Measurements from ENCODE around the gene ITGB5. TPM values are rescaled to one million over a fixed set of nuclear protein-coding genes. Genes with fewer than 3 reads are reported as not detected.
A peak's percentile ranks its signal among the peaks of the same experiment; 100 is the strongest.
"Not testable (repeated sequence)": the region's sequence is repeated elsewhere in the genome, so short reads cannot be mapped to it uniquely, and the experiment has no call there.

Gene ITGB5
- total RNA-seq, 1 donor from 2014 or later: 139 TPM

GRCh38 chr3:124827476-124828206, 59.5 kb downstream of the ITGB5 start:
- Histone ChIP-seq H3K27ac (ENCODE audit: low read depth, low read length) (peak overlapping the region; percentile 69), H3K79me2 (ENCODE audit: insufficient read depth, low read length) (peaks cover 23% of the 10 kb centered on the region), H3K4me1 (ENCODE audit: insufficient read depth, low read length) (peaks cover 34% of the 10 kb centered on the region), H3K36me3 (ENCODE audit: insufficient read depth, low read length) (peaks cover 16% of the 10 kb centered on the region)
- peak; percentile 26 for TF ChIP-seq CTCF (IDR thresholded peaks at IDR 0.05; ENCODE audit: insufficient read depth, low read depth, low read length)
- peaks cover 30% of the 10 kb centered on the region for H3K4me1 Mint-ChIP-seq (ENCODE audit: low read depth, unreplicated experiment)
- not testable (repeated sequence) for H2AFZ ChIP-seq (ENCODE audit: low read depth, low read length); H3K4me3 Mint-ChIP-seq (ENCODE audit: unreplicated experiment); H3K4me3 ChIP-seq (ENCODE audit: insufficient read depth, low read depth, low read length); H3K9me3 ChIP-seq (ENCODE audit: insufficient read depth, low read depth, low read length); H3K9ac ChIP-seq (ENCODE audit: low read length); H3K27me3 Mint-ChIP-seq (ENCODE audit: low read depth, unreplicated experiment); H4K20me1 ChIP-seq (ENCODE audit: insufficient read depth, low read length); H3K4me2 ChIP-seq (ENCODE audit: low read length); H3K9me3 Mint-ChIP-seq (ENCODE audit: unreplicated experiment); H3K27me3 ChIP-seq (ENCODE audit: insufficient read depth, low read length); FAIRE-seq
- peak overlapping the region; percentile 87 for H3K27ac Mint-ChIP-seq (ENCODE audit: unreplicated experiment)
- DNase-seq (ENCODE audit: low read depth): peak; percentile 35
- H3K36me3 Mint-ChIP-seq (ENCODE audit: low read depth, unreplicated experiment): peaks cover 25% of the 10 kb centered on the region

- Mint-ChIP-seq H3K27ac (ENCODE audit: unreplicated experiment) (peak overlapping the region; percentile 87), H3K9me3 (ENCODE audit: unreplicated experiment) (no peaks in the 10 kb centered on the region), H3K36me3 (ENCODE audit: low read depth, unreplicated experiment) (peaks cover 28% of the 10 kb centered on the region), H3K4me1 (ENCODE audit: low read depth, unreplicated experiment) (peaks cover 22% of the 10 kb centered on the region), H3K27me3 (ENCODE audit: low read depth, unreplicated experiment) (no peaks in the 10 kb centered on the region), H3K4me3 (ENCODE audit: unreplicated experiment) (no peak overlapping the region)
- FAIRE-seq (no peak), DNase-seq (ENCODE audit: low read depth) (peak; percentile 95)
- Histone ChIP-seq H4K20me1 (ENCODE audit: insufficient read depth, low read length) (no peaks in the 10 kb centered on the region), H3K27me3 (ENCODE audit: insufficient read depth, low read length) (no peaks in the 10 kb centered on the region), H3K4me2 (ENCODE audit: low read length) (peak overlapping the region; percentile 26), H3K9ac (ENCODE audit: low read length) (peak overlapping the region; percentile 52), H2AFZ (ENCODE audit: low read depth, low read length) (no peak overlapping the region), H3K79me2 (ENCODE audit: insufficient read depth, low read length) (peaks cover 22% of the 10 kb centered on the region), H3K4me3 (ENCODE audit: insufficient read depth, low read depth, low read length) (no peak overlapping the region), H3K9me3 (ENCODE audit: insufficient read depth, low read depth, low read length) (no peaks in the 10 kb centered on the region), H3K27ac (ENCODE audit: low read depth, low read length) (peak overlapping the region; percentile 69), H3K4me1 (ENCODE audit: insufficient read depth, low read length) (peaks cover 28% of the 10 kb centered on the region), H3K36me3 (ENCODE audit: insufficient read depth, low read length) (peaks cover 11% of the 10 kb centered on the region)
- no peak for TF ChIP-seq CTCF (IDR thresholded peaks at IDR 0.05; ENCODE audit: insufficient read depth, low read depth, low read length)
- no peak for TF ChIP-seq EZH2 (IDR thresholded peaks at IDR 0.05; ENCODE audit: insufficient read depth, low read length)
Measured at GRCh38 chr3:124826703-124827102, 60.5 kb downstream of the ITGB5 start.

GRCh38 chr3:124824286-124824915, 62.8 kb downstream of the ITGB5 start:
- H3K27me3 ChIP-seq (ENCODE audit: insufficient read depth, low read length): no peaks in the 10 kb centered on the region
- H3K27ac ChIP-seq (ENCODE audit: low read depth, low read length): peak overlapping the region; percentile 1
- peaks cover 20% of the 10 kb centered on the region for H3K4me1 Mint-ChIP-seq (ENCODE audit: low read depth, unreplicated experiment)
- H3K9me3 ChIP-seq (ENCODE audit: insufficient read depth, low read depth, low read length): no peaks in the 10 kb centered on the region
- no peak overlapping the region for H3K9ac ChIP-seq (ENCODE audit: low read length)
- H3K4me1 ChIP-seq (ENCODE audit: insufficient read depth, low read length): peaks cover 24% of the 10 kb centered on the region
- no peak overlapping the region for H2AFZ ChIP-seq (ENCODE audit: low read depth, low read length)
- FAIRE-seq (peak; percentile 90), DNase-seq (ENCODE audit: low read depth) (peak; percentile 70)
- no peak overlapping the region for H3K4me2 ChIP-seq (ENCODE audit: low read length)
- TF ChIP-seq CTCF (IDR thresholded peaks at IDR 0.05; ENCODE audit: insufficient read depth, low read depth, low read length) (no peak), EZH2 (IDR thresholded peaks at IDR 0.05; ENCODE audit: insufficient read depth, low read length) (no peak)
- no peaks in the 10 kb centered on the region for H3K27me3 Mint-ChIP-seq (ENCODE audit: low read depth, unreplicated experiment)
- H3K4me3 Mint-ChIP-seq (ENCODE audit: unreplicated experiment): no peak overlapping the region
- no peaks in the 10 kb centered on the region for H4K20me1 ChIP-seq (ENCODE audit: insufficient read depth, low read length)
- no peak overlapping the region for H3K27ac Mint-ChIP-seq (ENCODE audit: unreplicated experiment)
- H3K79me2 ChIP-seq (ENCODE audit: insufficient read depth, low read length): peaks cover 11% of the 10 kb centered on the region
- peaks cover 10% of the 10 kb centered on the region for H3K36me3 ChIP-seq (ENCODE audit: insufficient read depth, low read length)
- H3K4me3 ChIP-seq (ENCODE audit: insufficient read depth, low read depth, low read length): no peak overlapping the region
- peaks cover 25% of the 10 kb centered on the region for H3K36me3 Mint-ChIP-seq (ENCODE audit: low read depth, unreplicated experiment)
- no peaks in the 10 kb centered on the region for H3K9me3 Mint-ChIP-seq (ENCODE audit: unreplicated experiment)
